PFSK-1 (cell line): ENCODE data around the gene HS1BP3.

Experiments
- FOXP2 ChIP-seq: optimal IDR thresholded peaks from 2 replicates; pipeline ENCODE3; 2011; ENCODE audit warnings: borderline replicate concordance, control low read depth, inconsistent platforms; ENCODE audit not compliant: insufficient read depth; ENCODE audit errors: extremely low read length, extremely low read depth
- POLR2AphosphoS5 ChIP-seq: IDR thresholded peaks from 2 replicates; pipeline ENCODE4 v1.6.1; 2012; ENCODE audit warnings: low read depth, mild to moderate bottlenecking, control low read depth, low read length, moderate library complexity
- REST ChIP-seq, 2 experiments: IDR thresholded peaks; 2 replicates each; pipeline versions ENCODE4 v1.6.1 to v1.8.0; 2011 to 2012; ENCODE audit warnings: low read depth in 2 of 2, low read length in 2 of 2, control low read depth in 1 of 2, inconsistent platforms in 1 of 2, mild to moderate bottlenecking in 1 of 2, moderate library complexity in 1 of 2; ENCODE audit not compliant: insufficient read depth in 1 of 2
- SIN3A ChIP-seq: IDR thresholded peaks from 2 replicates; pipeline ENCODE4 v1.6.1; 2012; ENCODE audit warnings: mild to moderate bottlenecking, low read length, moderate library complexity, borderline replicate concordance; ENCODE audit not compliant: insufficient read depth
- TAF1 ChIP-seq: IDR thresholded peaks from 2 replicates; pipeline ENCODE4 v1.6.1; 2012; ENCODE audit warnings: low read length, control low read depth, borderline replicate concordance; ENCODE audit not compliant: insufficient read depth

- TF ChIP-seq REST (IDR thresholded peaks at IDR 0.05; ENCODE audit: insufficient read depth in 1 of 2, low read depth in 2 of 2, low read length in 2 of 2) (no peak), POLR2AphosphoS5 (no peak), SIN3A (no peak), TAF1 (no peak), FOXP2 (no peak)
Observed at GRCh38 chr2:20664071-20664390, 13.1 kb upstream of the HS1BP3 start.
